Measurements from ENCODE around the gene FBLN2. TPM values are rescaled to one million over a fixed set of nuclear protein-coding genes. Genes with fewer than 3 reads are reported as not detected.
"Not testable (repeated sequence)": the region's sequence is repeated elsewhere in the genome, so short reads cannot be mapped to it uniquely, and the experiment has no call there.

The FBLN2 gene
- total RNA-seq, 2 experiments from 2014 or later: 0.05 TPM; not detected in 1

DNA sequence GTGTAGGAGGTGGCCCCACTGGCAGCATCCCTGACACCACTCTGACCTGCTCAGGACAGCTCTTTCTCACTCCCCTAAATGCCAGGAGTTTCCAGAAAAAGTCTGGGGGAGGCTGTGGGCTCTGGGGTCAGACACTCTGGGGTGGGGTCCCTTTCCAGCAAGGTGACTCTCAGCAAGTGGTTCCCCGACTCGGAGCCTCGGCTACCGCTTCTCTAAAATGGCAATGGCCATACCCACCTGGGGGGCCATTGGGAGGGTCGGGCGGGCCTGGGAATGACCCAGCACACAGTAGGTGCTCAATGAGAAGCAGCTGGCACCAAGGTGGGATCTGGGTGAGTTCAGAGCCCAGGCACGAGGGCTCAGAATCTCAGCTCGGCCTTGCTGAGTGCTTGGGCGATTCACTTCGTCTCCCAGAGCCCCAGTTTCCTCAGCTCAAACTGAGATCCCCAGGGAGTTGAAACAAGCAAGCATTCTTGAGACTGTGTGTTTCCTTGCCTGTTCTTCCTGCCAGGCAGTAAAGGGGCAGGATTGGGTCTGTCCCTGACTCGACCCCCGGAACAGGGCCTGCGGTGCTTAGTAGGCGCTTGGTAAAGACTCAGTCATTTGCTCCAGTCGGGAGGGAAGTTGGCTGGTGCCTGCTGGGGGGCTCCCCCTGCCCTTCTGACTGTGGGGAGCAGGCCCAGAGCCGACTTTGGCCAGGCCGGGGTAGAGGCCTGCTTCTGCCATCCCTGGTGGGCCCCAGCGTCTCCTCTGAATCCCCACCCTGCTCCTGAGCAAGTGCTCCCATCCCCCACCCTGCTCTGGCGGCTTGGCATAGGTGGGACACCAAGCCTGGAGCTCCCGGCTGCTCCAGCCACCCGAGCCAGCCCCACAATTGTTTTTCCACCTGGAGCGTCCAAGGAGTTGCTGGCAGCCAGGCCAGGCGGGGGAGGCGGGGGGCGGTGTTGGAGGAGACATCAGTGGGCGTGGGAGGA lies 32.9 kb upstream of the FBLN2 start:
- ATAC-seq: no peak
- intact Hi-C loops (cut with DNase I, micrococcal nuclease): no loop called here
- Mint-ChIP-seq H3K27ac (no peak overlapping the region), H3K36me3 (ENCODE audit: low read depth) (no peaks in the 10 kb centered on the region), H3K9me3 (ENCODE audit: low read depth) (no peaks in the 10 kb centered on the region), H3K4me1 (no peaks in the 10 kb centered on the region), H3K27me3 (no peaks in the 10 kb centered on the region), H3K4me3 (no peak overlapping the region)
- DNase-seq: no peak
- ChIA-PET POLR2A (no interaction called here), CTCF (interaction anchor here (0.7 to 1.9 kb wide), 2 partner anchors 20 to 132 kb away, joined by 3 to 9 read pairs; no protein-coding TSS in a partner anchor)

- intact Hi-C loops (cut with DNase I, micrococcal nuclease): no loop called here
- ChIA-PET POLR2A (no interaction called here), CTCF (no interaction called here)
- Mint-ChIP-seq H3K36me3 (ENCODE audit: low read depth) (no peaks in the 10 kb centered on the region), H3K27ac (no peak overlapping the region), H3K4me1 (no peaks in the 10 kb centered on the region), H3K9me3 (ENCODE audit: low read depth) (peaks cover 6% of the 10 kb centered on the region), H3K27me3 (no peaks in the 10 kb centered on the region), H3K4me3 (no peak overlapping the region)
- ATAC-seq (no peak), DNase-seq (no peak)
Observed at GRCh38 chr3:13516760-13517135, 32.2 kb upstream of the FBLN2 start.

DNA sequence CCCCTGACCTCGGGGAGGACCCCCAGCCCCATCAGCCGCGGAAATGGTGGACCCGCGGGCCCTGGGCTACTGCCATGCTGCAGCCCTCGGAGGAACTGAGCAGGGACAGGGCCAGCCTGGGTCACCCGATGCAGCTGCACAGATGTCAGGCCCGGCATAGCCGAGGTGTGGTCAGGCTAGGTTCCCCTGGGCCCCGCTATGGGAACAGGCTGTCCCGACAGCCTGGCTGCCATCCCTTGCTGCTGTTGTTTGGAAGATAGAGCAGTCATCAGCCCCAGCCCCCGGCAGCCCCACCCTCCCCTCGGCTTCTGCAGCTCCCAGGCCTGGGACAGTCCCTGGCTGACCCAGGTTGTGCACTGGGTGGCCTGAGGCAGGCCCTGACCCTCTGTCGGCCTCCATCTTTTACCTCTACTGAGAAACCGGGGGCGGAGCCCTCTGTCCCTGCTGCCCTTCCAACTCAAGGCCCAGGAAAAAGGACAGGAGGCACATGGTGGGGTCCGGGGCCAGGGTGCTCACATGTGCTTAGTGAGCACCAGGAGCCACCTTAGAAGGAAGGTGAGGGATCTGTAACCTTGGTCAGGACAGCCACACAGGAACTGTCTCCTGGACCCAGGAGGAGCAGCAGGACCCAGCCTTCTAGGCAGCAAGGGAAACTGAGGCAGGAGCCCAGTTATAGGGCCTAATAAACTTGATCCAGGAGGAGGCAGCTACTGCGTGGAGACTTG lies 31.5 kb upstream of the FBLN2 start:
- intact Hi-C loops (cut with DNase I, micrococcal nuclease): no loop called here
- POLR2A ChIA-PET: no interaction called here

GRCh38 chr3:13518516-13518953 lies 30.4 kb upstream of the FBLN2 start:
- POLR2A ChIA-PET: no interaction called here
- ATAC-seq (no peak), DNase-seq (no peak)
- peaks cover 8% of the 10 kb centered on the region for H3K9me3 Mint-ChIP-seq (ENCODE audit: low read depth)
- CTCF ChIA-PET: no interaction called here
- intact Hi-C loops (cut with DNase I, micrococcal nuclease): no loop called here
- no peak overlapping the region for H3K4me3 Mint-ChIP-seq
- no peaks in the 10 kb centered on the region for H3K4me1 Mint-ChIP-seq
- no peaks in the 10 kb centered on the region for H3K36me3 Mint-ChIP-seq (ENCODE audit: low read depth)
- no peaks in the 10 kb centered on the region for H3K27me3 Mint-ChIP-seq
- no peak overlapping the region for H3K27ac Mint-ChIP-seq

More for the DNA sequence above, 31.5 kb upstream of the FBLN2 start:
- DNase-seq (no peak), ATAC-seq (no peak)
- Mint-ChIP-seq H3K36me3 (ENCODE audit: low read depth) (no peaks in the 10 kb centered on the region), H3K9me3 (ENCODE audit: low read depth) (peaks cover 8% of the 10 kb centered on the region), H3K4me3 (no peak overlapping the region), H3K27ac (no peak overlapping the region), H3K27me3 (no peaks in the 10 kb centered on the region), H3K4me1 (no peaks in the 10 kb centered on the region)
- CTCF ChIA-PET: no interaction called here

DNA sequence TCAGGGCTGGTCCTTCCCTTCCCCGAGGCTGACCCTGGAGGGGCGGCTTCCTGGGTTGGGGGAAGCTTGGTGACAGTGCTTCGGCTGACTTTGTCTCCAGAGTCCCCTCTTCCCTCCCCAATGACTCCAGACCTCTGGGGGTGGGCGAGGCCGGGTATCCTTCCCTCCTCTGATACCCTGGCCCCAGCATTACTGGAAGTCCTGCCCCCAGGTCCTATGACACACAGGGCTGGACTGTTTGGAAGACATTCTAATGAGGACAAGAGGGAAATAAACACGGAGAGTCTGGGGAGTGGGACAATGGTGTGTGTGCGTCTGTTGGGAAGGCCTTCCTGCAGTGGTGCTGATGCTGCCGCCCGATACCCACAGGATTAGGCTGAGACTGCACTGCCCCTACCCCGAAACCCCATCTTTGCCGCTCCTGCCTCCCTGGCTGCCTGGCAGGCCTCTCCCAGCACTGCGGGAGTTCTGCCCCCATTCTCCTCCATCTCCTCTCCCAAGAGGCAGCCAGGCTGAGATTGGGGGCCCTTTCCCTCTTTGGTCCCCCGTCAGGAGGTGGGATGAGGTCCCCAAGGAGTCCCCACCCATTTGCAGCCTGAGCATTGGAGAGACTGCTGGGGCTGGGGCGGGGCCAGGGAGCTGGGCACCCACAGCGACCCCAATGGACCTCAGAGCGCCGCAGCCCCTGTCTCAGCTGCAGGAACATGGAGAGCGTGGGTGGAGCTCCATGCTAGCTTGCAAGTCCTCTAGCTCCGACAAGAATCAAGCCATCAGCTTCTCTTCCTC lies 29.7 kb upstream of the FBLN2 start:
- intact Hi-C loops (cut with DNase I, micrococcal nuclease): no loop called here
- no peaks in the 10 kb centered on the region for H3K27me3 Mint-ChIP-seq
- POLR2A ChIA-PET: interaction anchor here (0.7 kb wide), 1 partner anchor 265 kb away, joined by 3 read pairs; no protein-coding TSS in a partner anchor
- H3K4me3 Mint-ChIP-seq: no peak overlapping the region
- ATAC-seq (no peak), DNase-seq (no peak)
- H3K27ac Mint-ChIP-seq: no peak overlapping the region
- CTCF ChIA-PET: interaction anchor here (1.0 kb wide), 1 partner anchor 138 kb away, joined by 3 read pairs; no protein-coding TSS in a partner anchor
- H3K36me3 Mint-ChIP-seq (ENCODE audit: low read depth): no peaks in the 10 kb centered on the region
- H3K4me1 Mint-ChIP-seq: no peaks in the 10 kb centered on the region
- H3K9me3 Mint-ChIP-seq (ENCODE audit: low read depth): peaks cover 8% of the 10 kb centered on the region

DNA sequence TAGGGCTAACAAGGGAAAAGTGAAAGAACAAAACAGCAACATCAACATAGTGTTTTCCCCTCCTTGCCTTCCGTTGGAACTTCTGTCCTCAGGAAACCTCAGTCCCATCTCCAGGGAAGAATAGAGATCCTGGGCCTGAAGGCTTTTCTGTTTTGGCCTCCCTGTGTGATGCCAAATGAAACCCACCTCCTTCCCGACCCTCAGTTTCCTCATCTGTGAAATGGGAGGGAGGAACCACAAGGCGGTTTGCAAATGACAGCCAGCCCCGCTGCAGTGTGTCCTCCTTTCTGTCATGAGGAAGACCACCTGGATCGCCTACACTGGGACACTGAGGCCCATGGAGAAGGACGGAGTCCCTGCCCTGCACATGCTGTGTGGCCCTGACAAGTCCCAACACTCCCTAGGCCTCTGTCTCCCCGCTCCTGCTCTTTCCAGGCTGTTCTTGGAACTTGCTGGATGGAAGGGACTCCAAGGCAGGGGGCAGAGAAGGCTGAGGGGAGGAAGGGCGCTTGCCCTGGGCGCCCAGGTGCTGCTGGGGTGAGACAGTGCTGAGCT lies 28.5 kb upstream of the FBLN2 start:
- CTCF ChIA-PET: interaction anchor here (0.7 to 1.0 kb wide), 2 partner anchors 137 to 401 kb away, joined by 3 read pairs; no protein-coding TSS in a partner anchor
- POLR2A ChIA-PET: no interaction called here
- H3K4me1 Mint-ChIP-seq: no peaks in the 10 kb centered on the region
- ATAC-seq: no peak
- DNase-seq: no peak
- H3K9me3 Mint-ChIP-seq (ENCODE audit: low read depth): peaks cover 8% of the 10 kb centered on the region
- H3K27me3 Mint-ChIP-seq: no peaks in the 10 kb centered on the region
- intact Hi-C loops (cut with DNase I, micrococcal nuclease): no loop called here
- H3K36me3 Mint-ChIP-seq (ENCODE audit: low read depth): no peaks in the 10 kb centered on the region
- no peak overlapping the region for H3K4me3 Mint-ChIP-seq
- no peak overlapping the region for H3K27ac Mint-ChIP-seq

- ChIA-PET CTCF (interaction anchor here (0.5 to 1.0 kb wide), 4 partner anchors 33 to 402 kb away, joined by 3 read pairs; no protein-coding TSS in a partner anchor), POLR2A (no interaction called here)
- H3K4me1 Mint-ChIP-seq: no peaks in the 10 kb centered on the region
- H3K27ac Mint-ChIP-seq: no peak overlapping the region
- H3K27me3 Mint-ChIP-seq: no peaks in the 10 kb centered on the region
- H3K36me3 Mint-ChIP-seq (ENCODE audit: low read depth): no peaks in the 10 kb centered on the region
- no peak overlapping the region for H3K4me3 Mint-ChIP-seq
- intact Hi-C loops (cut with DNase I, micrococcal nuclease): no loop called here
- no peak for ATAC-seq
- no peak for DNase-seq
- peaks cover 8% of the 10 kb centered on the region for H3K9me3 Mint-ChIP-seq (ENCODE audit: low read depth)
Observed at GRCh38 chr3:13521309-13521708, 27.6 kb upstream of the FBLN2 start.

- H3K4me1 Mint-ChIP-seq; H3K4me3 Mint-ChIP-seq; intact Hi-C loops (cut with DNase I, micrococcal nuclease); DNase-seq; H3K9me3 Mint-ChIP-seq (ENCODE audit: low read depth); ATAC-seq; H3K36me3 Mint-ChIP-seq (ENCODE audit: low read depth); H3K27me3 Mint-ChIP-seq; POLR2A ChIA-PET; H3K27ac Mint-ChIP-seq: not testable (repeated sequence)
- CTCF ChIA-PET: interaction anchor here (0.5 to 1.0 kb wide), 3 partner anchors 34 to 178 kb away, joined by 3 read pairs; no protein-coding TSS in a partner anchor
Observed at GRCh38 chr3:13521749-13522148, 27.2 kb upstream of the FBLN2 start.

GRCh38 chr3:13522236-13522635 lies 26.7 kb upstream of the FBLN2 start:
- Mint-ChIP-seq H3K27me3 (no peaks in the 10 kb centered on the region), H3K9me3 (ENCODE audit: low read depth) (peaks cover 8% of the 10 kb centered on the region), H3K36me3 (ENCODE audit: low read depth) (no peaks in the 10 kb centered on the region), H3K4me3 (no peak overlapping the region), H3K27ac (no peak overlapping the region), H3K4me1 (no peaks in the 10 kb centered on the region)
- ChIA-PET CTCF (interaction anchor here (0.6 to 1.0 kb wide), 2 partner anchors 26 to 34 kb away, joined by 3 read pairs; no protein-coding TSS in a partner anchor), POLR2A (no interaction called here)
- DNase-seq (no peak), ATAC-seq (no peak)
- intact Hi-C loops (cut with DNase I, micrococcal nuclease): no loop called here

DNA sequence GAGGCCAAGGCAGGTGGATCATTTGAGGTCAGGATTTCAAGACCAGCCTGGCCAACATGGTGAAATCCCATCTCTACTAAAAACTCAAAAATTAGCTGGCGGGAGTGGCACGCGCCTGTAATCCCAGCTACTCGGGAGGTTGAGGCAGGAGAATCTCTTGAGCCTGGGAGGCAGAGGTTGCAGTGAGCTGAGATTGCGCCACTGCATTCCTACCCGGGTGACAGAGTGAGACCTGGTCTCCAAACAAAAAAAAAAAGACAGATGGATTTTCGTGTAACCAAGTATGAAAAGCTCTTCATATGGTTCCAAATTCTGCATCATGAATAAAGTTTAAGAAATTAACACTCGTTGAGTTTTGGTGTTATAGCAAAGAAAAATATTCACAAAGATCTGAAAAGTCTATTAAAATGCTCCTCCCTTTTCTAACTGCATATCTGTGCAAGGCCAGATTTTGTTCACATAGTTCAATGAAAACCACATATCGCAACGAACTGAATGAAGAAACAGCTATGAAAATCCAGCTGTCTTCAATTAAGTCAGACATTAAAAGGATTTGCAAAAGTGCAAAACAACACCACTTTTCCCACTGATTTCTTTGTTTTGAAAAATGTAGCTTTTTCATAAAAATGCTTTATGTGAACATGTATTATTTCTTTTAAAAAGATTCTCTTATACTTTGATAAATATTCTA lies 23.8 kb upstream of the FBLN2 start:
- H3K36me3 Mint-ChIP-seq (ENCODE audit: low read depth): no peaks in the 10 kb centered on the region
- CTCF ChIA-PET: interaction anchor here (0.8 to 1.2 kb wide), 2 partner anchors 29 to 124 kb away, joined by 3 to 4 read pairs; no protein-coding TSS in a partner anchor
- no peak overlapping the region for H3K27ac Mint-ChIP-seq
- no peak for DNase-seq
- intact Hi-C loops (cut with DNase I, micrococcal nuclease): no loop called here
- POLR2A ChIA-PET: no interaction called here
- no peaks in the 10 kb centered on the region for H3K27me3 Mint-ChIP-seq
- H3K4me3 Mint-ChIP-seq: no peak overlapping the region
- no peak for ATAC-seq
- H3K9me3 Mint-ChIP-seq (ENCODE audit: low read depth): peaks cover 8% of the 10 kb centered on the region
- H3K4me1 Mint-ChIP-seq: no peaks in the 10 kb centered on the region
